PC-9 (cell line): ENCODE results near the gene MAP4.

Experiments
- CTCF ChIP-seq: fragments of 200-600 bp; sonication (generic); conservative IDR thresholded peaks from 2 replicates; pipeline ENCODE4 v1.6.1; 2017; ENCODE audit warnings: mixed run types, antibody characterized with exemption, mild to moderate bottlenecking, moderate library complexity
- EZH2 ChIP-seq: fragments of 200-600 bp; sonication (generic); IDR thresholded peaks from 2 replicates; pipeline ENCODE4 v1.8.0; 2017; ENCODE audit warnings: antibody characterized with exemption, low read depth

GRCh38 chr3:47956521-47956920 lies 59.7 kb downstream of the MAP4 start:
- TF ChIP-seq CTCF (no peak), EZH2 (no peak)
